HG02571 (cell line): ENCODE data around the gene POTED.
"Not testable (repeated sequence)": the region's sequence is repeated elsewhere in the genome, so short reads cannot be mapped to it uniquely, and the experiment has no call there.

Source experiments
- ATAC-seq: cut with Tn5 transposase; IDR thresholded peaks from one replicate; pipeline ENCODE4 v1.9.1; 2021; ENCODE audit warnings: mild to moderate bottlenecking, moderate library complexity; ENCODE audit not compliant: unreplicated experiment

POTED gene

GRCh38 chr21:13609477-13609876 lies at the start of gene POTED:
TSS of gene POTED (plus strand) at chr21:13609777. CDS start at chr21:13610229, 452 bp downstream.
- ATAC-seq: not testable (repeated sequence)

DNA sequence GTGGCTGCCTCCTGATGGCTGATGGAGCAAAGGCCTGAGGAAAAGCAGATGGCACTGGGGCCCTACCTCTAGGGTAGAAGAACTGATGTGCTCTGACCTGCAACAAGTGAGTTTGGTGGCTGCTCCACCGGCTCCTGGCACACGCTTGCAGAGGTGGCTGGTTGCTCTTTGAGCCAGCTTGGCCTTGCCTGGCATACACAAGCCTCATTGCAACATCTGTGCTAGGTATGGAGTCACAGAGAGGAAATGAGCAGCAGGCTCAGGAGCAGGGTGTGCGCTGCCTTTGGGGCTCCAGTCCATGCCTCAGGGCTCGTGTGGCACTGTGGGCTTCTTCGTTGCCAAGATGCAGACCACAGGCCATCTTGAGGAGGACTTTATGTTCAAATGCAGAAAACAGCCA lies 40.5 kb downstream of the POTED start:
- not testable (repeated sequence) for ATAC-seq

DNA sequence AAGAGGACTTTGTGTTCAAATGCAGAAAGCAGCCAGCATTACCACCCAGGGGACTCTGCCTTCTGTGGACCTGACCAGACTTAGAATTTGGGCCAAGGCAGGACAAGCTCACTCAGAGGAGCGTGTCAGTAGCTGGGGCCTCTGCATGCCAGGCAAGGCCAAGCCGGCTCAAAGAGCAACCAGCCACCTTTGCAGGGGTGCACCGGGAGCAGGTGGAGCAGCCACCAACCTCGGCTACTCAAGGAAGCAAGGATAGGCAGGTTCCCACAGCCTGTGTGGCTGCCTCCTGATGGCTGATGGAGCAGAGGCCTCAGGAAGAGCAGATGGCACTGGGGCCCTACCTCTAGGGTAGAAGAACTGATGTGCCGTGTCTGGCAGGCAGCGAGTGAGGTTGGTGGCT lies 42.2 kb downstream of the POTED start:
- not testable (repeated sequence) for ATAC-seq
